Activated CD4-positive, alpha-beta T cell treated with anti-CD3 and anti-CD28 coated beads, Interleukin-2, Interleukin-6, amounts not matched to agents 100 ng/mL and 50 ng/mL, durations not matched to agents 16 hours and 8 hours (primary cell): ENCODE results near the gene NELFB.

Experiments
- DNase-seq: peaks from one replicate; pipeline ENCODE4 v3.0.0-alpha.2; 2020

NELFB gene

GRCh38 chr9:137254624-137255447 lies at the start of gene NELFB:
TSS of gene NELFB (plus strand) at chr9:137255327.
- DNase-seq, result peak; percentile 97

- no peak for DNase-seq
These were observed 48.5 kb upstream of the NELFB start for GRCh38 chr9:137206602-137207001.

GRCh38 chr9:137211532-137211931 lies 43.6 kb upstream of the NELFB start:
- DNase-seq, result no peak

- no peak for DNase-seq
These were observed 42.6 kb upstream of the NELFB start for GRCh38 chr9:137212520-137212919.

- DNase-seq, result no peak
These were observed 41.7 kb upstream of the NELFB start for GRCh38 chr9:137213160-137214060.

GRCh38 chr9:137214620-137215019 lies 40.5 kb upstream of the NELFB start:
- DNase-seq, result no peak

GRCh38 chr9:137215196-137215986 lies 39.7 kb upstream of the NELFB start:
- no peak for DNase-seq

GRCh38 chr9:137216188-137216965 lies 38.8 kb upstream of the NELFB start:
- no peak for DNase-seq

GRCh38 chr9:137217276-137218211 lies 37.6 kb upstream of the NELFB start:
- no peak for DNase-seq

GRCh38 chr9:137218212-137218753 lies 36.8 kb upstream of the NELFB start:
- DNase-seq, result no peak

GRCh38 chr9:137218754-137219271 lies 36.3 kb upstream of the NELFB start:
- no peak for DNase-seq

- DNase-seq, result no peak
These were observed 35.3 kb upstream of the NELFB start for GRCh38 chr9:137219757-137220316.

- DNase-seq, result no peak
These were observed 34.6 kb upstream of the NELFB start for GRCh38 chr9:137220317-137221094.

- no peak for DNase-seq
These were observed 34.0 kb upstream of the NELFB start for GRCh38 chr9:137221095-137221505.

GRCh38 chr9:137221506-137222111 lies 33.5 kb upstream of the NELFB start:
- DNase-seq, result peak; percentile 20

GRCh38 chr9:137222190-137223077 lies 32.7 kb upstream of the NELFB start, which contains the start of gene RNF208:
TSS of gene RNF208 (minus strand) at chr9:137222240. CDS start at chr9:137221212, 1,028 bp downstream.
- peak; percentile 15 for DNase-seq
